WTC11 (cell line): ENCODE results near the gene CRKL.

Experiments
- CREM ChIP-seq: sonication (generic); formaldehyde crosslinking; IDR thresholded peaks from 2 replicates; pipeline ENCODE4 v1.8.1; 2022; ENCODE audit warnings: mild to moderate bottlenecking, missing genetic modification reagents, moderate library complexity
- CTCF ChIP-seq: fragments of 200-600 bp; IDR thresholded peaks from 2 replicates; pipeline ENCODE4 v1.8.0; 2022; ENCODE audit warnings: antibody characterized with exemption
- ESRRA ChIP-seq: sonication (generic); formaldehyde crosslinking; IDR thresholded peaks from 2 replicates; pipeline ENCODE4 v1.8.1; 2022; ENCODE audit warnings: mild to moderate bottlenecking, missing genetic modification reagents, borderline replicate concordance
- KAT7 ChIP-seq: sonication (generic); formaldehyde crosslinking; IDR thresholded peaks from 2 replicates; pipeline ENCODE4 v1.8.1; 2023; ENCODE audit warnings: missing genetic modification reagents, mild to moderate bottlenecking, borderline replicate concordance
- MAX ChIP-seq: sonication (generic); formaldehyde crosslinking; IDR thresholded peaks from 2 replicates; pipeline ENCODE4 v1.8.0; 2022; ENCODE audit warnings: mild to moderate bottlenecking, missing genetic modification reagents
- NFYB ChIP-seq: sonication (generic); formaldehyde crosslinking; conservative IDR thresholded peaks from 2 replicates; pipeline ENCODE4 v1.8.0; 2022; ENCODE audit warnings: low read depth, missing genetic modification reagents
- TP53 ChIP-seq: sonication (generic); formaldehyde crosslinking; IDR thresholded peaks from 2 replicates; pipeline ENCODE4 v1.8.1; 2023; ENCODE audit warnings: mild to moderate bottlenecking, missing genetic modification reagents
- ZBTB21 ChIP-seq: sonication (generic); formaldehyde crosslinking; IDR thresholded peaks from 2 replicates; pipeline ENCODE4 v1.8.1; 2023; ENCODE audit warnings: mild to moderate bottlenecking, missing genetic modification reagents, borderline replicate concordance
- ZNF138 ChIP-seq: sonication (generic); formaldehyde crosslinking; conservative IDR thresholded peaks from 2 replicates; pipeline ENCODE4 v1.8.1; 2022; ENCODE audit warnings: mild to moderate bottlenecking, moderate library complexity, missing genetic modification reagents
- ZNF232 ChIP-seq: sonication (generic); formaldehyde crosslinking; IDR thresholded peaks from 2 replicates; pipeline ENCODE4 v1.8.0; 2022; ENCODE audit warnings: mild to moderate bottlenecking, missing genetic modification reagents
- ZNF317 ChIP-seq: sonication (generic); formaldehyde crosslinking; IDR thresholded peaks from 2 replicates; pipeline ENCODE4 v1.8.1; 2023; ENCODE audit warnings: low read depth, mild to moderate bottlenecking, moderate library complexity, missing genetic modification reagents, borderline replicate concordance
- TF ChIP-seq, protein P1 (sequence below): fragments of 250-450 bp; sonication (Bioruptor Pico); IDR thresholded peaks from 2 replicates; pipeline ENCODE4 v2.1.2; 2022; ENCODE audit warnings: mild to moderate bottlenecking, moderate library complexity
- TF ChIP-seq, protein P2 (sequence below): sonication (generic); formaldehyde crosslinking; IDR thresholded peaks from 2 replicates; pipeline ENCODE4 v1.8.1; 2022; ENCODE audit warnings: low read depth, missing genetic modification reagents, borderline replicate concordance
- TF ChIP-seq, protein P3 (sequence below): sonication (generic); formaldehyde crosslinking; IDR thresholded peaks from 2 replicates; pipeline ENCODE4 v1.8.1; 2023; ENCODE audit warnings: mild to moderate bottlenecking, missing genetic modification reagents, moderate library complexity

DNA sequence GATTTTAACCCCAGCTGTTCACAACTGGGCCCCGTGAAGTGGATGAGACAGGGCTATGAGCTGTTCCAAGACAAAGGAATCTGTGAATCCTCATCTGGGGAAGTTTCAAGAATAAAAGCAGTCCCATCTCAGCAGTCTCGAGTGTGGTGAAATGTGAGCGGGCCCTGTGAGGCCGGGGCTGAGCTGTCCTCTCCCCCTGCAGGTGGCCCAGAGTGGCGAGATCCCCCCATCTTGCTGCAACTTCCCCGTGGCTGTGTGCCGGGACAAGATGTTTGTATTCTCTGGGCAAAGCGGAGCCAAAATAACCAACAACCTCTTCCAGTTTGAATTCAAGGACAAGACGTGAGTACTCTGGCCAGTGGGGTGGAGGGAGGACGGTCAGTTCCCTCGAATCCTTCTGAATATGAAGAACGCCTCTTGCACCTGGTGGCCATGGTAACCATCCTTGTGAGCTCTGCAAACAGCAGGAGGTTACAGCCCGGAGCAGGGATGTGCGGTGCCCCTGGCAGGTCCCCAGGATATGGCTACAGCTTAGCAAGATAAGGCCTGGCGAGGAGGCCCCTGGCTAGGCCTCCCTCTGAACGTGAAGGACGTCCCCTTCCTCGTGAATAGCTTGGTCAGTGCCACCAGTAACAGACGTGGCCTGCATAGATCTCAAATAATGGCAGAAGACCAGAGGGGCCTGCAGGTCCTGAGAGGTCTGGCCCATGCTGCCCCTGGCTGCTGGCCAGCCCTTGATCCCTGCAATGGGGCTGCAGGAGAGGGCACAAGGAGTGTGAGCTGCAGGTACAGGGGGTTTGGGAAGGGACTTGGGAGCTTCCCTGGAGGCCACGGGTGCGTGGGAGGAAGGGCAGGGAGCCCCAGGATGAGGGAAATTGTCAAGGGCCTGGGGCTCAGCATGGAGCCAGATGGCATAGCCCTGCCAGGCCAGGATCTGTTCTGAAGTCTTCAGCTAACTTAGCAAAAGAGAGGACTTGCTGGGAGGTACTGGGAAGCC lies 73.3 kb downstream of the CRKL start:
- no peak for TF ChIP-seq CTCF
- no peak for TF ChIP-seq ZBTB21 (CRISPR knock-in tag)
- TF ChIP-seq MAX (CRISPR knock-in tag): no peak
- TF ChIP-seq, protein P1, sequence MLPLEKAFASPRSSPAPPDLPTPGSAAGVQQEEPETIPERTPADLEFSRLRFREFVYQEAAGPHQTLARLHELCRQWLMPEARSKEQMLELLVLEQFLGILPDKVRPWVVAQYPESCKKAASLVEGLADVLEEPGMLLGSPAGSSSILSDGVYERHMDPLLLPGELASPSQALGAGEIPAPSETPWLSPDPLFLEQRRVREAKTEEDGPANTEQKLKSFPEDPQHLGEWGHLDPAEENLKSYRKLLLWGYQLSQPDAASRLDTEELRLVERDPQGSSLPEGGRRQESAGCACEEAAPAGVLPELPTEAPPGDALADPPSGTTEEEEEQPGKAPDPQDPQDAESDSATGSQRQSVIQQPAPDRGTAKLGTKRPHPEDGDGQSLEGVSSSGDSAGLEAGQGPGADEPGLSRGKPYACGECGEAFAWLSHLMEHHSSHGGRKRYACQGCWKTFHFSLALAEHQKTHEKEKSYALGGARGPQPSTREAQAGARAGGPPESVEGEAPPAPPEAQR (CRISPR knock-in tag): no peak
- no peak for TF ChIP-seq ZNF138 (CRISPR knock-in tag)
- no peak for TF ChIP-seq ZNF232 (CRISPR knock-in tag)
- TF ChIP-seq, protein P2, sequence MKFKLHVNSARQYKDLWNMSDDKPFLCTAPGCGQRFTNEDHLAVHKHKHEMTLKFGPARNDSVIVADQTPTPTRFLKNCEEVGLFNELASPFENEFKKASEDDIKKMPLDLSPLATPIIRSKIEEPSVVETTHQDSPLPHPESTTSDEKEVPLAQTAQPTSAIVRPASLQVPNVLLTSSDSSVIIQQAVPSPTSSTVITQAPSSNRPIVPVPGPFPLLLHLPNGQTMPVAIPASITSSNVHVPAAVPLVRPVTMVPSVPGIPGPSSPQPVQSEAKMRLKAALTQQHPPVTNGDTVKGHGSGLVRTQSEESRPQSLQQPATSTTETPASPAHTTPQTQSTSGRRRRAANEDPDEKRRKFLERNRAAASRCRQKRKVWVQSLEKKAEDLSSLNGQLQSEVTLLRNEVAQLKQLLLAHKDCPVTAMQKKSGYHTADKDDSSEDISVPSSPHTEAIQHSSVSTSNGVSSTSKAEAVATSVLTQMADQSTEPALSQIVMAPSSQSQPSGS: no peak
- no peak for TF ChIP-seq TP53 (CRISPR knock-in tag)
- no peak for TF ChIP-seq KAT7 (CRISPR knock-in tag)
- no peak for TF ChIP-seq CREM (CRISPR knock-in tag)
- no peak for TF ChIP-seq NFYB (CRISPR knock-in tag)
- no peak for TF ChIP-seq ESRRA
- TF ChIP-seq, protein P3, sequence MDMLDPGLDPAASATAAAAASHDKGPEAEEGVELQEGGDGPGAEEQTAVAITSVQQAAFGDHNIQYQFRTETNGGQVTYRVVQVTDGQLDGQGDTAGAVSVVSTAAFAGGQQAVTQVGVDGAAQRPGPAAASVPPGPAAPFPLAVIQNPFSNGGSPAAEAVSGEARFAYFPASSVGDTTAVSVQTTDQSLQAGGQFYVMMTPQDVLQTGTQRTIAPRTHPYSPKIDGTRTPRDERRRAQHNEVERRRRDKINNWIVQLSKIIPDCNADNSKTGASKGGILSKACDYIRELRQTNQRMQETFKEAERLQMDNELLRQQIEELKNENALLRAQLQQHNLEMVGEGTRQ (CRISPR knock-in tag): no peak
- TF ChIP-seq ZNF317 (CRISPR knock-in tag): no peak
